ENCODE data around the gene TPBGL.

- TF ChIP-seq POLR2AphosphoS5 (IDR thresholded peaks at IDR 0.05; ENCODE audit: low read depth, low read length) = no peak
- no peak for TF ChIP-seq POLR2A (IDR thresholded peaks at IDR 0.05; ENCODE audit: low read depth, low read length)
- no peak for TF ChIP-seq TAF1 (IDR thresholded peaks at IDR 0.05; ENCODE audit: low read depth, low read length)
These were observed 13.8 kb downstream of the TPBGL start for GRCh38 chr11:75254326-75254725.
